Measurements from ENCODE around the gene PAPOLB. TPM values are rescaled to one million over a fixed set of nuclear protein-coding genes. Genes with fewer than 3 reads are reported as not detected.

PAPOLB gene
- total RNA-seq, 4 donors from 2014 or later, result 0.10 TPM; not detected in 3

- ATAC-seq (no peak), DNase-seq (no peak)
- TF ChIP-seq, protein P1, sequence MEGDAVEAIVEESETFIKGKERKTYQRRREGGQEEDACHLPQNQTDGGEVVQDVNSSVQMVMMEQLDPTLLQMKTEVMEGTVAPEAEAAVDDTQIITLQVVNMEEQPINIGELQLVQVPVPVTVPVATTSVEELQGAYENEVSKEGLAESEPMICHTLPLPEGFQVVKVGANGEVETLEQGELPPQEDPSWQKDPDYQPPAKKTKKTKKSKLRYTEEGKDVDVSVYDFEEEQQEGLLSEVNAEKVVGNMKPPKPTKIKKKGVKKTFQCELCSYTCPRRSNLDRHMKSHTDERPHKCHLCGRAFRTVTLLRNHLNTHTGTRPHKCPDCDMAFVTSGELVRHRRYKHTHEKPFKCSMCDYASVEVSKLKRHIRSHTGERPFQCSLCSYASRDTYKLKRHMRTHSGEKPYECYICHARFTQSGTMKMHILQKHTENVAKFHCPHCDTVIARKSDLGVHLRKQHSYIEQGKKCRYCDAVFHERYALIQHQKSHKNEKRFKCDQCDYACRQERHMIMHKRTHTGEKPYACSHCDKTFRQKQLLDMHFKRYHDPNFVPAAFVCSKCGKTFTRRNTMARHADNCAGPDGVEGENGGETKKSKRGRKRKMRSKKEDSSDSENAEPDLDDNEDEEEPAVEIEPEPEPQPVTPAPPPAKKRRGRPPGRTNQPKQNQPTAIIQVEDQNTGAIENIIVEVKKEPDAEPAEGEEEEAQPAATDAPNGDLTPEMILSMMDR (IDR thresholded peaks at IDR 0.05 in 4 of 5, conservative IDR thresholded peaks at IDR 0.05 in 1 of 5), result no peak
- TF ChIP-seq POLR2A (IDR thresholded peaks at IDR 0.05), result no peak
- Histone ChIP-seq H3K9me3 (no peaks in the 10 kb centered on the region), H3K27ac (no peak overlapping the region), H3K36me3 (no peaks in the 10 kb centered on the region), H3K4me1 (no peaks in the 10 kb centered on the region), H3K27me3 (no peaks in the 10 kb centered on the region), H3K4me3 (no peak overlapping the region)
- in situ Hi-C loops (cut with MboI; ENCODE audit: low sequenced_read_pairs in 4 of 4), result no loop called here
- intact Hi-C loops (cut with DNase I; ENCODE audit: low total_unique reads), result no loop called here
These were observed 24.6 kb downstream of the PAPOLB start for GRCh38 chr7:4837041-4837802.

DNA sequence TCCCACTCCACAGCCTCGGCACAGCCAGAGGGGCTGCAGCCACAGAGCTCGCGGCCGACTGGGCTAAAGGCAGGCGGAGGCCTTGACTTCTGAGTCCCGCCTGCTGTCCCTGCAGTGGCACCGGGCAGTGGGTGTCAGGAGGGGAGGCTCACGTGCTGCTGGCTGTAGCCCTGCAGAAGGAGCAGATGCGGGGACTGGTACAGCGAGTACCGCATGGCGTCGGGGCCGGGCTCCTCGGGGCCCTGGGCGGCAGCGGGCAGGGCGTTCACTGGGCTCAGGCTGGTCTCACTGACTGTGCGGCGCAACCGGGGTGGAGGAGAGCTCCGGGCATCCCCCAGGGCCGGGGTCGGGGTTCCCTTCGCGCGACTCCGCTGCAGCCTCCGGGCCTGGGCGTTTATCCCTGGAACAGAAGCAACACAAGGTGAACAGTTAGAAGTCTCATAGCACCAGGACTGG, 25.6 kb downstream of the PAPOLB start:
- DNase-seq (no peak), ATAC-seq (no peak)
- no peaks in the 10 kb centered on the region for H3K36me3 ChIP-seq
- H3K27me3 ChIP-seq, result no peaks in the 10 kb centered on the region
- intact Hi-C loops (cut with DNase I; ENCODE audit: low total_unique reads) (no loop called here), in situ Hi-C loops (cut with MboI; ENCODE audit: low sequenced_read_pairs in 4 of 4) (no loop called here)
- no peak for TF ChIP-seq POLR2A (IDR thresholded peaks at IDR 0.05)
- TF ChIP-seq, protein P1 (IDR thresholded peaks at IDR 0.05 in 4 of 5, conservative IDR thresholded peaks at IDR 0.05 in 1 of 5), result no peak
- H3K9me3 ChIP-seq, result no peaks in the 10 kb centered on the region
- no peak overlapping the region for H3K27ac ChIP-seq
- H3K4me1 ChIP-seq, result no peaks in the 10 kb centered on the region
- no peak overlapping the region for H3K4me3 ChIP-seq

GRCh38 chr7:4835398-4836205, 26.2 kb downstream of the PAPOLB start:
- H3K9me3 ChIP-seq, result no peaks in the 10 kb centered on the region
- no peak for ATAC-seq
- H3K27ac ChIP-seq, result no peak overlapping the region
- H3K4me1 ChIP-seq, result no peaks in the 10 kb centered on the region
- in situ Hi-C loops (cut with MboI; ENCODE audit: low sequenced_read_pairs in 4 of 4), result no loop called here
- no peaks in the 10 kb centered on the region for H3K27me3 ChIP-seq
- intact Hi-C loops (cut with DNase I; ENCODE audit: low total_unique reads), result no loop called here
- H3K4me3 ChIP-seq, result no peak overlapping the region
- no peak for TF ChIP-seq POLR2A (IDR thresholded peaks at IDR 0.05)
- TF ChIP-seq, protein P1 (IDR thresholded peaks at IDR 0.05 in 4 of 5, conservative IDR thresholded peaks at IDR 0.05 in 1 of 5), result no peak
- DNase-seq, result no peak
- H3K36me3 ChIP-seq, result no peaks in the 10 kb centered on the region

GRCh38 chr7:4834601-4835397, 27.0 kb downstream of the PAPOLB start:
- in situ Hi-C loops (cut with MboI; ENCODE audit: low sequenced_read_pairs in 4 of 4), result no loop called here
- Histone ChIP-seq H3K4me1 (no peaks in the 10 kb centered on the region), H3K4me3 (no peak overlapping the region), H3K27ac (no peak overlapping the region), H3K9me3 (no peaks in the 10 kb centered on the region), H3K27me3 (no peaks in the 10 kb centered on the region), H3K36me3 (no peaks in the 10 kb centered on the region)
- intact Hi-C loops (cut with DNase I; ENCODE audit: low total_unique reads), result no loop called here
- ATAC-seq (no peak), DNase-seq (no peak)
- TF ChIP-seq, protein P1 (IDR thresholded peaks at IDR 0.05 in 4 of 5, conservative IDR thresholded peaks at IDR 0.05 in 1 of 5), result no peak
- TF ChIP-seq POLR2A (IDR thresholded peaks at IDR 0.05), result no peak
